Subcutaneous adipose tissue (tissue), 4 donors: ENCODE measurements around the gene KRTCAP3. TPM values are rescaled to one million over a fixed set of nuclear protein-coding genes. Genes with fewer than 3 reads are reported as not detected.

ENCODE experiments used
- total RNA-seq, 4 donors: library from RNA; depleted of rRNA; stranded (reverse); fragments of >200 nt; gene quantifications; one replicate each; pipeline ENCODE4 v1.1.0, GENCODE V29; 2016
- TF ChIP-seq, protein P1 (sequence below): fragments of 450-650 bp; IDR thresholded peaks from one replicate; pipeline ENCODE4 v1.5.1; 2016; ENCODE audit warnings: low read depth, mild to moderate bottlenecking, control low read depth, antibody characterized with exemption, moderate library complexity

KRTCAP3 gene
- total RNA-seq, 4 donors from 2014 or later, result 0.66 to 2.0 (median 1.1) TPM; not detected in 1

DNA sequence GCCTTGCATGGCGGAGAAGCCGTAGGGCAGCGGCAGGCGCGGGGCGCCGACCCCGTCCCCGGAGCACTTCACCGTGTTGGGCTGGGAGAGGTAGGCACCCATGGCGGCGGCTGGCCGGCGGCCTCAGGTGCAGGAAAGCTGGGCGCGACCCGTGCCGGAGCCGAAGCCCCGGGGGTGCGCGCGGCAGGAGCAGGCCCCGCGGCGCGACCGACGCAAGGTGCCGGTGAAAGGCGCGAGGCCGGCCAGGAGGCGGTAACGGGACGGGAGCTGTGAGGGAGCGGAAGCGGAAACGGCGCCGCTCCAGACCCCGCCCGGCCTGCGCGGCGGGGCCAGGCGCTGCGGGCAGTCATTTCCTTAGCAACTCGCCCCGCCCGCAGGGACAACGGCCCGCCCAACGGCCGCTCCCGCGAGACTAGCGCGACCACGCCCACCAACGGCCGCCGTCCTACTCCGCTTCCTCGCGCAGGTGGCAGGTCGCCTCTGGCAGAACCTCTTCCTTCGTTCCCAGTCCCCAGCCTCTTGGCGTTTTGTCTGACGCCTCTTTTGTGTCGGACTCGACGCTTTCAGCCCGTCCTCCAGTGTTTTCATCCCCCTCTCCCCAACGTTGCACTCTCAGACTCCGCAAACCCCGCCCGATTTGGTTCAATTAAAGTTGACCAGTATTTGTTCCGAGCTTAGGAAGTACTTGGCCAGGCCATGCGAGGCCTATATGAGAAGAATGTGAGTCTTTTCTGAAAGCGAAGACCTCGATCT lies 32.7 kb upstream of the KRTCAP3 start, which contains the start of gene PPM1G:
Gene PPM1G (minus strand): TSS at position 271 of the 753 bp plus-strand sequence. CDS start 169 bp downstream, at position 102.
- TF ChIP-seq, protein P1, sequence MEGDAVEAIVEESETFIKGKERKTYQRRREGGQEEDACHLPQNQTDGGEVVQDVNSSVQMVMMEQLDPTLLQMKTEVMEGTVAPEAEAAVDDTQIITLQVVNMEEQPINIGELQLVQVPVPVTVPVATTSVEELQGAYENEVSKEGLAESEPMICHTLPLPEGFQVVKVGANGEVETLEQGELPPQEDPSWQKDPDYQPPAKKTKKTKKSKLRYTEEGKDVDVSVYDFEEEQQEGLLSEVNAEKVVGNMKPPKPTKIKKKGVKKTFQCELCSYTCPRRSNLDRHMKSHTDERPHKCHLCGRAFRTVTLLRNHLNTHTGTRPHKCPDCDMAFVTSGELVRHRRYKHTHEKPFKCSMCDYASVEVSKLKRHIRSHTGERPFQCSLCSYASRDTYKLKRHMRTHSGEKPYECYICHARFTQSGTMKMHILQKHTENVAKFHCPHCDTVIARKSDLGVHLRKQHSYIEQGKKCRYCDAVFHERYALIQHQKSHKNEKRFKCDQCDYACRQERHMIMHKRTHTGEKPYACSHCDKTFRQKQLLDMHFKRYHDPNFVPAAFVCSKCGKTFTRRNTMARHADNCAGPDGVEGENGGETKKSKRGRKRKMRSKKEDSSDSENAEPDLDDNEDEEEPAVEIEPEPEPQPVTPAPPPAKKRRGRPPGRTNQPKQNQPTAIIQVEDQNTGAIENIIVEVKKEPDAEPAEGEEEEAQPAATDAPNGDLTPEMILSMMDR, result no peak

DNA sequence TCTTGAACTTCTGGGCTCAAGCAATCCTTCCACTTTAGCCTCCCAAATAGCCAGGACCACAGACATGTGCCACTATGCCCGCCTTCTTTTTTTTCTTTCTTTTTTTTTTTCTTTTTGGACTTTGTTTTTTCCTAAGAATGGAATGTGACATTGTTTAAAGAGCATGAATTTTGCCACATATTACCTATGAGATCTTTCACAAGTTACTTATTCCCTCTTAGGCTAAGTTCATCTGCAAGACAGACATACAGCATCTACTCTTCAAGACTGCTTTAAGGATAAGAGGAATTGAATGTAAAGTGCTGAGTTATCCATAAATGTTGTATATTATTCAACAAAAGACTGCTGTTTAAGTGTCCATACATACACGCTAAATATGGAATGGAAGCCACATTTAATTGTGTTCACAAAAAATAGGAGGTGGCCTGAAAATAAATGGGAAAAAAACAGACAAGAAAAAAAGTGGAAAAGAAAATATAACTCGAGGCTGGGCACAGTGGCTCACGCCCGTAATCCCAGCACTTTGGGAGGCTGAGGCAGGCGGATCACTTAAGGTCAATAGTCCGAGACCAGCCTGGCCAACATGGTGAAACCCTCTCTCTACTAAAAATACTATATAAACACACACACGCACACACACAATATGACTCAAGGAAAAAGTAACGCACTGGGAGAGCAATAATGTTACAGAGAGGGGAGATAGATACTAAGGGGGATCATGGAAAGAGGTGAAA lies 29.6 kb upstream of the KRTCAP3 start:
- TF ChIP-seq, protein P1, result no peak

DNA sequence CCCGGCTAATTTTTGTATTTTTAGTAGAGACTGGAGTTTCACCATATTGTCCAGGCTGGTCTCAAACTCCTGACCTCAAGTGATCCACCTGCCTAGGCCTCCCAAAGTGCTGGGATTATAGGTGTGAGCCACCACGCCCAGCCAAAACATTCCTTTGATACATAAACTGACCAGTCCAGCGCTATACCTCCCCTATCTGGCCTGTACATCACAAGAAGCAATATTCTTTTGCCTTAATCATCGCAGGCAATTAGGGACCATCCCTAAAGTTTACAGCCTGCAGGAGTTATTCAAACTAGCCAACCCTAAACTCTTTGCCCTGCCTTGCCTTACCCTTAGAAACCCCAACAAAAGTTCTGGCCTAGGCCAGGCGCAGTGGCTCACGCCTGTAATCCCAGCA lies 26.0 kb upstream of the KRTCAP3 start:
- TF ChIP-seq, protein P1, result no peak

DNA sequence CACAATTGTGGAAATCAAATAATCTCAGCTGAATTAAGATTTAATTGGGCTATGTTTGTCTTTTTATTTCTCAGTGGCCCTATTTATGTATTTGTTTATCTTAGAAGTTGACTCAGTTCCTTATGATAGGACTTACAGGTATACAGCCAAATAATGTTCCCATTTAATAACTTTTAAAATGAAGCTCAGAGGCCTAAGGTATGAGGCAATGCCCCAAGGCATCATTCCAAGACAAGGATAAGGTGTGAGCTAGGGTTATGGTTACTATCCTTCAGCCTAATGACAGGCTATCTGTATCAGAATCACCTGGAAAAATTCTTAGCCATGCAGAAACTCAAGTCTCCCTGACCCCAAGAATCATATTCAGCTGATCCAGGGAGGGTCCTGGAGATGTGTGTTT lies 21.2 kb upstream of the KRTCAP3 start:
- TF ChIP-seq, protein P1, result no peak

DNA sequence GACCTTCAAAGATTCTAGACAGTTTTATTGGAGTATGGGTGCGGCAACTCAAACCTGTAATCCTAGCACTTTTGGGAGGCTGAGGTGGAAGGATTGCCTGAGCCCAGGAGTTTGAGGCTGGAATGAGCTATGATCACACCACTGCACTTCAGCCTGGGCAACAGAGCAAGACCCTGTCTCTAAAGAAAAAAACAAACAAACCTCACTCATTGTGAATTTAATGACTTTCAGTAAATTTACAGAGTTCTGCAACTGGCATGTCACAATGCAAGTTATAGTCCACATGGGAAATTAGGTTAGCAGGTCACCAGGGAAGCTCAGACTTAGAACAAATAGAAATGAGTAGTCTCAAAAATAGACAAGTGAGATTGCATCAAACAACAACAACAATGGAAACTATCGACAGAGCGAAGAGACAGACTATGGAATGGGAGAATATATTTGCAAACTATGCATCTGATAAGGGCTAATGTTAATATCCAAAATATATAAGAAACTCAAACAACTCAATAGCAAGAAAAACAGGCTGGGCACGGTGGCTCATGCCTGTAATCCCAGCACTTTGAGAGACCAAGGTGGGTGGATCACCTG lies 20.4 kb upstream of the KRTCAP3 start:
- TF ChIP-seq, protein P1, result no peak

DNA sequence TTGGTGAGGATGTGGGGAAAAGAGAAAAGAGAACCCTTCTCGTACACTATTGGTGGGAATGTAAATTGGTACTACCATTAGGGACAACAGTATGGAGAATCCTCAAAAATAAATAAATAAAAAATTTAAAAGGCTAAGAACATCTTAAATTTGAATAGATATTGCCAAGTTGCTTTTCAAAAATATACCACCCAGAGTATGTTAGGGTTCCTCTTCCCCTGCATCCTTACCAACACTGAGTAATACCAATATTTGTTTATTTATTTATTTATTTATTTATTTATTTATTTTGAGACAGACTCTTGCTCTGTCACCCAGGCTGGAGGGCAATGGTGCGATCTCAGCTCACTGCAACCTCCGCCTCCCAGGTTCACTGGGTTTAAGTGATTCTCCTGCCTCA lies 19.2 kb upstream of the KRTCAP3 start:
- TF ChIP-seq, protein P1, result no peak

DNA sequence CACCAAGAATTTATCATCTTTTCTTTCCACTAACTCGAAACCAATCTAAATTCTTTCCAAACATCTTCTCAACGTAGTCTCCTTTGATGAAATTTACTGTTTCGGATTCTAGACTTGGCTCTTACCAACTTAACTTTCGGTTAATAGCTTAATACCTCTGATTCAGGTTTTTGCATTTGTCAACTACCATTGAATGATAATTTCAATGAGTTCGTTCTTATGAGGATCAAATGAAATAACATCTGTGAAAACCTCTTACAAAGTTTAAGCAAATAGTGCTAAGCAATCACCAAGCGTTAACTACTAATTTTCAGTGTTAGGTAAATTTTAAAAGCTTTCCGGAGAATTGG lies 14.3 kb upstream of the KRTCAP3 start:
- TF ChIP-seq, protein P1, result no peak
